DMS53 (cell line): ENCODE data around the gene GNG14.
A peak's percentile ranks its signal among the peaks of the same experiment; 100 is the strongest.
"Not testable (repeated sequence)": the region's sequence is repeated elsewhere in the genome, so short reads cannot be mapped to it uniquely, and the experiment has no call there.

Source experiments
- DNase-seq: peaks from one replicate; lab custom pipeline; 2025; lab: John Stamatoyannopoulos, UW

Gene GNG14

GRCh38 chr19:12687496-12688196 is at the start of gene GNG14:
Gene GNG14, plus strand, starts transcription at chr19:12687998. Its CDS starts 51 bp downstream, at chr19:12688049.
- DNase-seq = no peak

- no peak for DNase-seq
Observed at GRCh38 chr19:12638611-12639182, 49.1 kb upstream of the GNG14 start.

DNA sequence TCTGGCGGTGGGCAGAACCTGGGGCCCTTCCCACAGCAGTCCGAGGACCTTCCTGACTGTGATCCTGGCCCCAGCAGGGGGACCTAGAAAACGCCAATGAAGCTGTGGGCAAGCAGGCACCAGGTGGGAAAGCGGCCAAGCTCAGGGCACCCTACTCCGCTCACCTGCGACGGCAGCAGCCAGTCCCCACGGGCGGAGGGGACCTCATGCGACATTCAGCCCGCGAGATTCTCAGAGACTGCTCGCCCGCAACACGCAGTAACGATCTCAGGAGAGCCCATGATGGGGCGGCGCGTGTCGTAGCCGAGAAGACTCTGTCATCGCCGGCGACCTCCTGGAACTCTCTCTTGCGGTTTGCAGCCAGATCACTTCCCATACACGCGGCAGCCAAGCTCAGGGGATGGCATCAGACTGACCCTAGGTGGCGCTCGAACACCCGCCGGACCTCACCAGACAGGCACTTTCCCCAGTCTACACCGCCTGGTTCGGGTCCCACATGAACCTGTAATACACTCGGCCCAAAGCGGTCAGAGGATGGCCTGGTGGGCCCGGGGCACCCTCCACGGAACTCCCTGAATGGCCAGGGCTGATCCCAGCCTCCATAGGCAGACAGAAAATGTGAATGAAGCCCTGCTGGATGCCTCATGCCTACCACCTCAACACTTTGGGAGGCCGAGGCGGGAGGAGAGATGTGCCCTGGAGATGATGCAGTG is 47.7 kb upstream of the GNG14 start:
- peak; percentile 84 for DNase-seq

- no peak for DNase-seq
Observed at GRCh38 chr19:12641456-12641855, 46.3 kb upstream of the GNG14 start.

GRCh38 chr19:12642506-12642905 is 45.3 kb upstream of the GNG14 start:
- no peak for DNase-seq

DNA sequence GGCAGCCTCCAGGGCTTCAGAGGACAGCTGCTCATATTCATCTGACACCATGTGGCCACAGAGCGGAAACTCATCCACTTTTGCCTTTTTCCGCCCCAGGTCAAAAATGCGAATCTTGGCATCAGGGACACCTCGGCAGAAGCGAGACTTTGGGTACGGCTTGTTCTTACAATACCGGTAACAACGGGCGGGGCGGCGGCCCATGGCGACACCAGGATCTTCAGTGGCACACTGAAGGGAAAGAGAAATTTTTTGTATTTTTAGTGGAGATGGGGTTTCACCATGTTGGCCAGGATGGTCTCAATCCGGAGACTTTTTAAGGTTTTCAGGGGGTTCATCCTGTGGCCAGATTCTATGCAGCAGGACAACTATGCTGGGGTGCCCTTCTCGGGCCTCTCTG is 44.1 kb upstream of the GNG14 start:
- DNase-seq = not testable (repeated sequence)

- no peak for DNase-seq
Observed at GRCh38 chr19:12646551-12646950, 41.2 kb upstream of the GNG14 start.

GRCh38 chr19:12647047-12647446 is 40.8 kb upstream of the GNG14 start:
- DNase-seq = peak; percentile 81

DNA sequence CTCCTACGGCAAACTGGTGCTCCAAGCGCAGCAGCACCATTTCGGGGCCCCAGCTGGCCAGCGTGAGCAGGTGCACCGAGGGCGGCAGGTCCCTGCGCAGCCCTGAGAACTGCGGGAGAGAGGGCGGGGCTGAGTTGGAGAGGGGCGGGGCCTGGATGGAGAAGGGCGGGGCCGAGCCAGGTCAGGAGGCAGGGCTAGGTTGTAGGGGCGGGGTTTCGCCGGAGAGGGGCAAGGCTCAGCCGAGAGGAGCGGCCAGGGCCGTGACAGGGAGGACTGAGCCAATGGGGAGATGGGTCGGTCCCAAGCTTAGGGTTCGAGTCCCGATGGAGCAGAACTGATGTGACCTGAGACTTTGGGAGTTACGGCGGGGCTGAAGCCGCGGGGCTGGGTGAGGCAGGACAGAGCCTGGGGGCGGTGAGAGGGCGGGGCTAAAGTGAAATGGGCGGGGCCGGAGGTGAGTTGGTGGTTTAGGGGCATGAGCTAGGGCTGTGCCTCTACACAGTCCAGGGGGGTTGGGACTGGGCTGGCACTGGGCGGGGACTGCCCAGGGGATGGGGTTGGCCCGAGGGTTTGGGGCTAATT is 40.2 kb upstream of the GNG14 start:
- peak; percentile 92 for DNase-seq

GRCh38 chr19:12648088-12648487 is 39.7 kb upstream of the GNG14 start:
- peak; percentile 79 for DNase-seq

DNA sequence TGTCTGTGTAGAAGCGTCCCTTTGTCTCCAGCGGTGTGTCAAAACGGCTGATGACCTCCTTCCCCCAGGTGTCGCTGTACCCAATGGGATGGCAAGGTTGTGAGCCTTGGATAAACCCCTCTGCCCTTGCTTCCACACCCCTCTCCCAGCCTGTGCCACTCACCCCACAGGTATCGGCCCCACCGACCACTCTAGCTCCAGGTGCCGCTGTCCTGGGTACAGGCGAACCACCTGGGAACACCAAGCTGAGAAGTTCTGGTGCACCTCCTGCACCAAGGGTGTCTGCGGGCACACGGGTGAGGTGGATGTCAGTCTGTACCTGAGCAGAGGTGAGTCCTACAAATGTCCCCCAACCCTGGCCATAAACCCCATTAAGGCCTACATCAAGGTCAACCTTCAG is 37.9 kb upstream of the GNG14 start:
- no peak for DNase-seq

GRCh38 chr19:12652219-12652618 is 35.6 kb upstream of the GNG14 start:
- DNase-seq = no peak

GRCh38 chr19:12655546-12655945 is 32.3 kb upstream of the GNG14 start:
- no peak for DNase-seq

- no peak for DNase-seq
Observed at GRCh38 chr19:12656899-12657571, 30.8 kb upstream of the GNG14 start.

DNA sequence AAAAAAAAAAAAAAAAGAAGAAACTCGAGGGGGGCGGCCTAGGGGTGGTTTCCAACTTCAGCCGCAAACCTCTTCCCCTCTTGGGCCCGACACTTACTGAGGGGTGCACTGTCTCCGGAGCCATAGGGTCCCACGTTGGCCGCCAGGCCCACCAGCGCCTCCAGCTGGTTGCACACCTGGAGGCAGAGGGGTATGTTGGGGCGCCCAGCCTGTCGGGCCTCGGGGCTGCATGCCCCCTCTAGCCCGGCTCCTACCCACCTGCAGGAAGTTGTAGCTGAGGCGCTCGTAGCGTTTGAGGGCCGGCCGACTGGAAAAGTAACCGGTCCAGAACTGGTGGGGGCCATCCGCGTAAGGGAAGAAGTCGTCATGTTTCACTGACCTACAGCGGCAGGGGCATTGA is 29.8 kb upstream of the GNG14 start:
- no peak for DNase-seq

DNA sequence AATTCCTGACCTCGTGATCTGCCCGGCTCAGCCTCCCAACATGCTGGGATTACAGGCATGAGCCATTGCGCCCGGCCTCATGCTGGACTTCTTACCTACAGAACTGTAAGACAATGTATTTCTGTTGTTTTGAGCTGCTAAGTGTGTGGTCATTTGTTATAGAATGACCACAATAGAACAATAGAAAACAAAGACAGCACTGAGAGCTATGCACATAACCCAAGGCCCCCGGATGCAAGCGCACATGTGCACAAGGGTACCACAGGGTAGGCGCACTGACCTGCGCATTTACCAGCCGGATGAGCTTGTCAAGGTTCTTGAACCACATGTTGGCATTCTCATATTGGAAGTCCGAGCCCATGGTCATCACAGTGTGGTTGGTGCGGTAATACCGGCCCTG is 26.8 kb upstream of the GNG14 start:
- no peak for DNase-seq

DNA sequence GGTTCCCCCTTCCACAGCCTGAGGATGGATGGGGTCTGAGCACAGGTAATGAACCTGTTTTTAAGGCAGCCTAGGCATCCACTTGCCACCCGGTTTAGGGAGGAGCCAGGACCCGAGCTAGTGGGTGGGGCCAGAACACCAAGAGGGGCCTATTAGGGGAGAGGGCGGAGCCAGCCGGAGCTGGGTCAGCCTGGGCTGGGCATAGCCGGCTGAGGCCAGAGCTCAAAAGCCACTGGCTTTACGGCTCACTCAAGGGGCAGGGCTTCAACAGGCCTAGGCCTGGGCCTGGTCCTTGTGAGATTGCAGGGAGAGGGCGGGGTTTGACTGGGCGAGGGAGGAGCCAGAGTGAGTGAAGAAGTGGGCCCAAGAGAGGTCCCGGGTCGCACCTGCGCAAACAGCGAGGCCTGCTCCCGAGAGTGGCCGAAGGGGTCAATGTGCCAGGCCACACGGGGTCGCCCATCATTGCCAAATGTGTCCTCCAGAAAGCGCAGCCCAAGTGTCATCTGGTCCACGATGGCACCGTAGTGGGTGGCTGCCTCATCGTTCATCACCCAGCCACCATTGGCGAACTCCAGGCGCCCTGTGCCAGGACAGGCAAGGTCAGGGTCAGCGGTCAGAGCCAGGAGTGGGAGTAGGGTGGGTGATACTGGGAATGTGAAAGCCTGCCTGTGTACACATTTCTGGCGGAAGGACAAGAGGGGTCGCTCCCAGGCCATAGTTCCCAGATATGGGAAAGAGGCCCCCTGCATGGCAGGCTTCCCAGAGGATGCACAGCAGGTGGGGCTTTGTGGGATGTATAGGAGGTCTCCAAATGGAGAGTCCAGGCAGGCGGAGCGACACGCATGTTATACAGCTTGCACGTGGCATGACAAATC is 23.2 kb upstream of the GNG14 start:
- peak; percentile 22 for DNase-seq

GRCh38 chr19:12665281-12665573 is 22.6 kb upstream of the GNG14 start:
- no peak for DNase-seq

DNA sequence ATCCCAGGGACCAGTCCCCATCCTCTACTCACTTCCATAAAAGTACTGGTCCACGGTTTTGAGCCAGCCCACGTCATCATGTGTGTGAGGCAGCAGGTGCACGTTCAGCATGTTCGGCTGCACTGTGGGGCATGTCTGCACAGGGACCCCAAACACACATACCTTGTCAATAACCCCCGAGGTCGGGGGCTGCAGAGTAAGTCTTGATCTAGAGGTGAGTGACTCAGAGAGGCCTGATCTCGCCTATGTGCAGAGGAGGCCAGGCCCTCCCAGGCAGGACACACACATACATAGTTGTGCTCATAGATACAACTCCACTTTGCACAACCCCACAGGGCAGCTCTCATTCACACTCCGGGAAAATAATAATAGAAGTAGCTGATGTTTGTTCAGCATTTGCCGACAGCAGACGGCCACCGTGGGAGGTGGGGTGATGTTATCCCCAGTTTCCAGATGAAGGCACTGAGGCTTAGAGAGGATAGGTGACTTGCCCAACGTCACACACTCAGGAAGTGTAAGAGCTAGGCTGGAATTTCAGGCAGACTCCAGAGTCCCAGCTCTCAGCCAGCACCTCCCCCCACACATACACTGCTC is 22.0 kb upstream of the GNG14 start:
- no peak for DNase-seq

GRCh38 chr19:12666265-12667048 is 21.3 kb upstream of the GNG14 start, which contains the start of the genes MAN2B1 and WDR83:
Gene MAN2B1, minus strand, starts transcription at chr19:12666742. Its CDS starts 41 bp downstream, at chr19:12666701.
Gene WDR83, plus strand, starts transcription at chr19:12666807. Its CDS starts 2,984 bp downstream, at chr19:12669791.
- DNase-seq = peak; percentile 80
